Activated naive CD4-positive, alpha-beta T cell treated with anti-CD3 and anti-CD28 coated beads for 36 hours (primary cell): ENCODE data around the gene CDHR3. TPM values are rescaled to one million over a fixed set of nuclear protein-coding genes. Genes with fewer than 3 reads are reported as not detected.

Experiments
- CTCF ChIA-PET: fragments of 350-600 bp; sonication (Branson Sonifier 250); formaldehyde crosslinking; loops from one replicate; lab custom pipeline; 2021; ENCODE audit warnings: antibody characterized with exemption; lab: Charles Lee
- DNase-seq: peaks from one replicate; pipeline ENCODE4 v3.0.0-alpha.2; 2020
- H3K27ac Mint-ChIP-seq: one replicate; pipeline ENCODE4 v1.8.0; 2021; ENCODE audit warnings: mild to moderate bottlenecking, mixed read lengths
- H3K27me3 Mint-ChIP-seq: one replicate; pipeline ENCODE4 v1.8.0; 2021; ENCODE audit warnings: low read depth, mixed read lengths
- H3K36me3 Mint-ChIP-seq: one replicate; pipeline ENCODE4 v1.8.0; 2021; ENCODE audit warnings: low read depth, mixed read lengths
- H3K4me1 Mint-ChIP-seq: one replicate; pipeline ENCODE4 v1.8.0; 2021; ENCODE audit warnings: low read depth, mixed read lengths
- H3K4me3 Mint-ChIP-seq: one replicate; pipeline ENCODE4 v1.8.0; 2021; ENCODE audit warnings: mild to moderate bottlenecking, moderate library complexity, mixed read lengths
- H3K9me3 Mint-ChIP-seq: one replicate; pipeline ENCODE4 v1.8.0; 2021; ENCODE audit warnings: mixed read lengths
- intact Hi-C: fragments of 100-400 bp; cut with micrococcal nuclease; formaldehyde crosslinking; loops from one replicate; pipeline ENCODE4 v1.15.1; 2023
- total RNA-seq, 2 experiments: library from RNA; stranded (reverse); gene quantifications; one replicate each; pipeline ENCODE4 v1.2.3, GENCODE V29; 2021

The CDHR3 gene
- total RNA-seq, 2 experiments from 2014 or later, result 0.52 to 0.93 TPM

GRCh38 chr7:106047818-106048705 lies 85.0 kb downstream of the CDHR3 start:
- no peak overlapping the region for H3K4me3 Mint-ChIP-seq
- intact Hi-C loops, result no loop called here
- no peak for DNase-seq
- H3K4me1 Mint-ChIP-seq, result no peaks in the 10 kb centered on the region
- H3K36me3 Mint-ChIP-seq, result no peaks in the 10 kb centered on the region
- CTCF ChIA-PET, result interaction anchor here (0.9 to 1.9 kb wide), 4 partner anchors 9 to 288 kb away, joined by 3 to 8 read pairs (median 4); no protein-coding TSS in a partner anchor
- no peaks in the 10 kb centered on the region for H3K27me3 Mint-ChIP-seq
- H3K27ac Mint-ChIP-seq, result no peak overlapping the region
- no peaks in the 10 kb centered on the region for H3K9me3 Mint-ChIP-seq

DNA sequence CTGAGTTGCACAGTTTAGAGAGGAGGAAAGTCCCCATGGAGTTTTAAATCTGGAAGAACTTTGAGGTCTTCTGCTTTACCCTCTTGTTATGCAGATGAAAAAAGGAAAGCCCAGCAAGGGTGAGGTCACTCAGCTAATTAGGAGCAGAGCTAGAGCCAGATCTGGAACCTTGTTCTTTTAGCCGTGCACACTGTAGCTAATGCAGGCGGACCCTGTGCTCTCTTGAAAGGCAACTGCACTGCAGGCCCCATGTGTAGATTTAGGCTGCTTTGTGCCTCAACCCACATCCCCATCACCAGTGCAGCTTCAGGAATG lies 85.6 kb downstream of the CDHR3 start:
- Mint-ChIP-seq H3K4me3 (no peak overlapping the region), H3K27me3 (no peaks in the 10 kb centered on the region), H3K4me1 (no peaks in the 10 kb centered on the region), H3K36me3 (no peaks in the 10 kb centered on the region), H3K9me3 (no peaks in the 10 kb centered on the region), H3K27ac (no peak overlapping the region)
- CTCF ChIA-PET, result interaction anchor here (0.9 kb wide), 1 partner anchor 117 kb away, joined by 3 read pairs; no protein-coding TSS in a partner anchor
- intact Hi-C loops, result no loop called here
- no peak for DNase-seq

GRCh38 chr7:106049139-106049752 lies 86.2 kb downstream of the CDHR3 start:
- Mint-ChIP-seq H3K9me3 (no peaks in the 10 kb centered on the region), H3K27ac (no peak overlapping the region), H3K4me1 (no peaks in the 10 kb centered on the region), H3K36me3 (no peaks in the 10 kb centered on the region), H3K4me3 (no peak overlapping the region), H3K27me3 (no peaks in the 10 kb centered on the region)
- intact Hi-C loops, result no loop called here
- no peak for DNase-seq
- CTCF ChIA-PET, result no interaction called here

- Mint-ChIP-seq H3K4me3 (no peak overlapping the region), H3K4me1 (no peaks in the 10 kb centered on the region), H3K27me3 (no peaks in the 10 kb centered on the region), H3K9me3 (no peaks in the 10 kb centered on the region), H3K36me3 (no peaks in the 10 kb centered on the region), H3K27ac (no peak overlapping the region)
- CTCF ChIA-PET, result interaction anchor here (0.6 to 2.6 kb wide), 4 partner anchors 8 to 395 kb away, joined by 3 to 15 read pairs (median 4); no protein-coding TSS in a partner anchor
- no peak for DNase-seq
- intact Hi-C loops, result loop anchor here (10.0 kb wide), 1 partner anchor 415 kb away; no protein-coding TSS in a partner anchor
Measured at GRCh38 chr7:106050002-106050745, 87.1 kb downstream of the CDHR3 start.

- Mint-ChIP-seq H3K4me3 (no peak overlapping the region), H3K27ac (no peak overlapping the region), H3K4me1 (no peaks in the 10 kb centered on the region), H3K9me3 (no peaks in the 10 kb centered on the region), H3K36me3 (no peaks in the 10 kb centered on the region), H3K27me3 (no peaks in the 10 kb centered on the region)
- intact Hi-C loops, result loop anchor here (10.0 kb wide), 1 partner anchor 414 kb away; no protein-coding TSS in a partner anchor
- CTCF ChIA-PET, result interaction anchor here (0.9 to 2.6 kb wide), 3 partner anchors 8 to 103 kb away, joined by 3 to 15 read pairs (median 4); no protein-coding TSS in a partner anchor
- no peak for DNase-seq
Measured at GRCh38 chr7:106050746-106051117, 87.7 kb downstream of the CDHR3 start.

- Mint-ChIP-seq H3K27ac (no peak overlapping the region), H3K4me3 (no peak overlapping the region), H3K9me3 (no peaks in the 10 kb centered on the region), H3K4me1 (peaks cover 8% of the 10 kb centered on the region), H3K27me3 (no peaks in the 10 kb centered on the region), H3K36me3 (no peaks in the 10 kb centered on the region)
- CTCF ChIA-PET, result interaction anchor here (0.7 kb wide), 1 partner anchor 105 kb away, joined by 3 read pairs; no protein-coding TSS in a partner anchor
- intact Hi-C loops, result loop anchor here (10.0 kb wide), 1 partner anchor 412 kb away; no protein-coding TSS in a partner anchor
- no peak for DNase-seq
Measured at GRCh38 chr7:106052681-106053080, 89.6 kb downstream of the CDHR3 start.

GRCh38 chr7:106053109-106053508 lies 90.0 kb downstream of the CDHR3 start:
- no peak for DNase-seq
- Mint-ChIP-seq H3K27ac (no peak overlapping the region), H3K4me1 (peaks cover 12% of the 10 kb centered on the region), H3K36me3 (no peaks in the 10 kb centered on the region), H3K4me3 (no peak overlapping the region), H3K9me3 (no peaks in the 10 kb centered on the region), H3K27me3 (no peaks in the 10 kb centered on the region)
- CTCF ChIA-PET, result interaction anchor here (0.7 kb wide), 1 partner anchor 105 kb away, joined by 3 read pairs; no protein-coding TSS in a partner anchor
- intact Hi-C loops, result loop anchor here (10.0 kb wide), 1 partner anchor 412 kb away; no protein-coding TSS in a partner anchor

DNA sequence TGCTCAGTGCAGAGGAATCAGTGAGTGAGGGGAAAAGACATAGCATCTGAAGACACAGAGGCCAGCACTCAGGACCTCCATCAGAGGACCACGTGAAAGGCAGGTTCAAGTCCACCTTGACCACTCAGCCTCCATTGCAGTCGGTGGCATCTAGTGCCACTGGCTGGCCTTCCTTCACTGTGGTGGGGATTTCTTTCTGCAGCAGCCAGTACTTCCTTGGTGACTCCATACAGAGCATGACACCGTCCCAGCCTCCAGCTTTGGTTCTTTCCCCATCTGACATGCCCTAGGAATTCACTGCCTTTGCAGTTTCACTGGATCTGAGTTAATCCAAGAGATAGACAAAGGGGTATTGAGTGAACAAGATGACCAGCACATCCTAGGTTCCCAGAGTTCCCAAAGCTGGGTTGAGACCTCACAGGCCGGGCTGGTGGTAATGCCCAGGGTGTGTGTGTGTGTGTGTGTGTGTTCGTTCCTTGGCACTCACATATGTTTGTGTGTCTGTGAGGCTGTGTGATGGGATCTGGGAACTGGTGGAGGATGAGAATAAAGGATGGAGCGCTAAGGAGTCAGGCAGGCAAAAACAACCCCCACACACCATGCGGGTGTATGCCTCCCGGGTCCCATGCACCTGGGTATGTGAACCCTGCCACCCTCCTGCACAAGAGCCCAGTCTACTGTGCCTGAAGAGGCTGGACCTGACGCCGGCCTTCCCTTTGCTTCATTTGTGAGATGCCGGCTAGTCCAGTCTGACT lies 91.3 kb downstream of the CDHR3 start:
- no peak for DNase-seq
- H3K9me3 Mint-ChIP-seq, result no peaks in the 10 kb centered on the region
- H3K27me3 Mint-ChIP-seq, result no peaks in the 10 kb centered on the region
- CTCF ChIA-PET, result interaction anchor here (5.4 to 8.2 kb wide), 2 partner anchors 99 to 112 kb away, joined by 64 to 185 read pairs; no protein-coding TSS in a partner anchor
- H3K4me3 Mint-ChIP-seq, result no peak overlapping the region
- H3K36me3 Mint-ChIP-seq, result no peaks in the 10 kb centered on the region
- intact Hi-C loops, result loop anchor here (10.0 kb wide), 1 partner anchor 410 kb away; no protein-coding TSS in a partner anchor
- no peak overlapping the region for H3K27ac Mint-ChIP-seq
- H3K4me1 Mint-ChIP-seq, result peaks cover 16% of the 10 kb centered on the region

GRCh38 chr7:106054971-106055532 lies 92.0 kb downstream of the CDHR3 start:
- Mint-ChIP-seq H3K27me3 (no peaks in the 10 kb centered on the region), H3K4me3 (no peak overlapping the region), H3K27ac (no peak overlapping the region), H3K9me3 (no peaks in the 10 kb centered on the region), H3K4me1 (peaks cover 16% of the 10 kb centered on the region), H3K36me3 (no peaks in the 10 kb centered on the region)
- no peak for DNase-seq
- CTCF ChIA-PET, result interaction anchor here (1.8 to 8.2 kb wide), 4 partner anchors 13 to 112 kb away, joined by 6 to 185 read pairs (median 36); no protein-coding TSS in a partner anchor
- intact Hi-C loops, result loop anchor here (10.0 kb wide), 1 partner anchor 410 kb away; no protein-coding TSS in a partner anchor

DNA sequence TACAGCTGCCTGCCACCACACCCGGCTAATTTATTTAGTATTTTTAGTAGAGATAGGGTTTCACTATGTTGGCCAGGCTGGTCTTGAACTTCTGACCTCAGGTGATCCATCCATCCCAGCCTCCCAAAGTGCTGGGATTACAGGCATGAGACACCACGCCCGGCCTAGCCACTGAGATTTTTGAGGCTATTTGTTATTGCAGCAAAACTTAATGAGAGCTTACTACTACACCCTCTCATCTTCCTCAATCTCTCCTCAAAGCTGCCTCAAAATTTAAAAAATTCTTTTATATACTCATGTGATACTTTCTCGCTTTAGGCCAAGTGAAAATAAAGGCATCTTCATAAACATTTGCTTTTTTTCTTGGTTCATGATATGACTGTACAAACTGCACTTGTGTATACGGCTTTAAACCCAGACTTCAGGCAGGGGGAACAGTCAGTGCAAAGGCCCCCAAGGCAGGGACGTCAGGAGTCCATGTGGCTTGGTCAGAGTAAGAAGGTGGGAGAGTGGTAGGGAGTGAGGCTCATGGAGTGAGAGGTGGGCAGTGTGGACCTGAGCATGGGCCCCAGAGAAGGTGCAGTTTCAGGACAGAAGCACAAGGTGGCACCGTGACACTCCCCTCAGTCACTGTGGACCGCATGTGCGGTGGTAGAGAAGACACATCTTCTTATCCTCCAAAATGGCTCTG lies 93.6 kb downstream of the CDHR3 start:
- Mint-ChIP-seq H3K36me3 (no peaks in the 10 kb centered on the region), H3K9me3 (no peaks in the 10 kb centered on the region), H3K4me3 (no peak overlapping the region), H3K4me1 (peaks cover 16% of the 10 kb centered on the region), H3K27ac (no peak overlapping the region), H3K27me3 (no peaks in the 10 kb centered on the region)
- intact Hi-C loops, result loop anchor here (1.0 to 10.0 kb wide), 3 partner anchors 97 to 408 kb away; no protein-coding TSS in a partner anchor
- DNase-seq, result peak; percentile 84
- CTCF ChIA-PET, result interaction anchor here (0.7 to 8.2 kb wide), 15 partner anchors 9 to 115 kb away, joined by 3 to 185 read pairs (median 5); no protein-coding TSS in a partner anchor
